Thoracic aorta (tissue), 2 donors: ENCODE data around the gene SFPQ. TPM values are rescaled to one million over a fixed set of nuclear protein-coding genes. Genes with fewer than 3 reads are reported as not detected.

Experiments used
- ATAC-seq: fragments of 150-250 bp; one replicate; pipeline ENCODE4 v1.8.0; 2017; ENCODE audit warnings: low read depth; ENCODE audit not compliant: insufficient number of reproducible peaks, low FRiP score
- DNase-seq: peaks from one replicate; pipeline ENCODE4 v3.0.0-alpha.2; 2020; ENCODE audit warnings: low spot score
- H3K27ac ChIP-seq, 2 donors: fragments of 200-600 bp; sonication (generic); 1 replicate in 1 of 2; 2 replicates in 1 of 2; pipeline ENCODE4 v1.5.1; 2016; ENCODE audit warnings: mild to moderate bottlenecking in 2 of 2, moderate library complexity in 2 of 2
- H3K27me3 ChIP-seq: fragments of 200-600 bp; sonication (generic); replicated peaks from 2 replicates; pipeline ENCODE4 v1.6.0; 2016; ENCODE audit warnings: mild to moderate bottlenecking; ENCODE audit not compliant: insufficient read depth
- H3K36me3 ChIP-seq: fragments of 200-600 bp; sonication (generic); one replicate; pipeline ENCODE4 v1.5.1; 2016
- H3K4me1 ChIP-seq, 2 donors: fragments of 200-600 bp; sonication (generic); 1 replicate in 1 of 2; 2 replicates in 1 of 2; pipeline versions ENCODE4 v1.5.1 to v1.6.0; 2016; ENCODE audit warnings: low read depth in 2 of 2, mild to moderate bottlenecking in 1 of 2; ENCODE audit not compliant: control insufficient read depth in 1 of 2
- H3K4me3 ChIP-seq: fragments of 200-600 bp; sonication (generic); 2 replicates; pipeline ENCODE4 v1.5.1; 2016; ENCODE audit warnings: mild to moderate bottlenecking
- H3K9me3 ChIP-seq: fragments of 200-600 bp; sonication (generic); 2 replicates; pipeline ENCODE4 v1.5.1; 2016
- CTCF ChIP-seq: fragments of 200-600 bp; sonication (generic); IDR thresholded peaks from one replicate; pipeline ENCODE4 v1.5.1; 2019; ENCODE audit warnings: antibody characterized with exemption
- total RNA-seq, 2 donors: library from RNA; depleted of rRNA; stranded (reverse); fragments of >200 nt; gene quantifications; one replicate each; pipeline versions ENCODE4 v1.1.0 to v1.2.3, GENCODE V29; 2016

SFPQ gene
- total RNA-seq, 2 donors from 2014 or later: 181 to 362 TPM

GRCh38 chr1:35173909-35174540, 18.9 kb downstream of the SFPQ start:
- no peak for TF ChIP-seq CTCF
- ATAC-seq: no peak
- DNase-seq: no peak
- Histone ChIP-seq H3K4me1 (peaks cover 0 to 5% of the 10 kb centered on the region in 2 donors), H3K27ac (no peak overlapping the region), H3K27me3 (no peaks in the 10 kb centered on the region), H3K36me3 (peaks cover 29% of the 10 kb centered on the region), H3K4me3 (no peak overlapping the region), H3K9me3 (no peaks in the 10 kb centered on the region)

GRCh38 chr1:35173491-35173890, 19.5 kb downstream of the SFPQ start:
- H3K4me3 ChIP-seq: no peak overlapping the region
- no peaks in the 10 kb centered on the region for H3K27me3 ChIP-seq
- peaks cover 29% of the 10 kb centered on the region for H3K36me3 ChIP-seq
- no peaks in the 10 kb centered on the region for H3K9me3 ChIP-seq
- no peaks in the 10 kb centered on the region for H3K4me1 ChIP-seq
- no peak overlapping the region for H3K27ac ChIP-seq
- DNase-seq (no peak), ATAC-seq (no peak)
- no peak for TF ChIP-seq CTCF

- Histone ChIP-seq H3K27ac (no peak overlapping the region), H3K36me3 (peaks cover 25% of the 10 kb centered on the region), H3K4me3 (no peak overlapping the region), H3K4me1 (no peaks in the 10 kb centered on the region), H3K27me3 (no peaks in the 10 kb centered on the region), H3K9me3 (no peaks in the 10 kb centered on the region)
- no peak for ATAC-seq
- DNase-seq: no peak
- no peak for TF ChIP-seq CTCF
These were observed 20.9 kb downstream of the SFPQ start for GRCh38 chr1:35172022-35172421.

- no peaks in the 10 kb centered on the region for H3K9me3 ChIP-seq
- DNase-seq (no peak), ATAC-seq (no peak)
- no peak overlapping the region for H3K27ac ChIP-seq
- no peaks in the 10 kb centered on the region for H3K4me1 ChIP-seq
- peaks cover 21% of the 10 kb centered on the region for H3K36me3 ChIP-seq
- H3K27me3 ChIP-seq: no peaks in the 10 kb centered on the region
- TF ChIP-seq CTCF: no peak
- no peak overlapping the region for H3K4me3 ChIP-seq
These were observed 21.4 kb downstream of the SFPQ start for GRCh38 chr1:35171579-35171978.

- DNase-seq (no peak), ATAC-seq (no peak)
- H3K4me3 ChIP-seq: no peak overlapping the region
- TF ChIP-seq CTCF: no peak
- H3K4me1 ChIP-seq: no peaks in the 10 kb centered on the region
- H3K27me3 ChIP-seq: no peaks in the 10 kb centered on the region
- H3K36me3 ChIP-seq: no peaks in the 10 kb centered on the region
- H3K27ac ChIP-seq: no peak overlapping the region
- peaks cover 8% of the 10 kb centered on the region for H3K9me3 ChIP-seq
These were observed 28.1 kb downstream of the SFPQ start for GRCh38 chr1:35164893-35165292.
